Esophagus squamous epithelium (tissue), 5 donors: Measurements from ENCODE around the gene PEAK1. TPM values are rescaled to one million over a fixed set of nuclear protein-coding genes. Genes with fewer than 3 reads are reported as not detected.

Source experiments
- DNase-seq: peaks from one replicate; lab custom pipeline; 2025; lab: John Stamatoyannopoulos, UW
- H3K27ac ChIP-seq, 4 donors: fragments of 200-600 bp; sonication (generic); one replicate each; pipeline ENCODE4 v1.5.1; 2016 to 2019; ENCODE audit warnings: mild to moderate bottlenecking in 1 of 4
- H3K27me3 ChIP-seq, 4 donors: fragments of 200-600 bp; sonication (generic); 1 replicate in 3 of 4; 2 replicates in 1 of 4; pipeline versions ENCODE4 v1.5.1 to v1.6.0; 2017 to 2021; ENCODE audit warnings: antibody characterized with exemption in 1 of 4
- H3K36me3 ChIP-seq, 3 donors: fragments of 200-600 bp; sonication (generic); one replicate each; pipeline ENCODE4 v1.5.1; 2016 to 2019
- H3K4me1 ChIP-seq, 3 donors: fragments of 200-600 bp; sonication (generic); one replicate each; pipeline ENCODE4 v1.5.1; 2017 to 2019
- H3K4me3 ChIP-seq, 4 donors: fragments of 200-600 bp; sonication (generic); 1 replicate in 3 of 4; 2 replicates in 1 of 4; pipeline ENCODE4 v1.5.1; 2016 to 2019; ENCODE audit warnings: mild to moderate bottlenecking in 2 of 4, moderate library complexity in 1 of 4
- H3K9me3 ChIP-seq, 3 donors: fragments of 200-600 bp; sonication (generic); one replicate each; pipeline ENCODE4 v1.5.1; 2016 to 2019
- POLR2A ChIP-seq, 4 donors: fragments of 450-650 bp; IDR thresholded peaks; one replicate each; pipeline ENCODE4 v1.6.1; 2017; ENCODE audit warnings: antibody characterized with exemption in 4 of 4, mild to moderate bottlenecking in 4 of 4, moderate library complexity in 3 of 4
- WGBS, 2 donors: methylation state at CpG; one replicate each; pipeline ENCODE4 v1.1.5; 2018; 5-methylcytosine and 5-hydroxymethylcytosine counted together
- intact Hi-C: fragments of 100-400 bp; cut with DNase I; formaldehyde crosslinking; loops from one replicate; pipeline ENCODE4 v1.15.0; 2022
- total RNA-seq, 4 donors: library from RNA; depleted of rRNA; stranded (reverse); fragments of >200 nt; gene quantifications; one replicate each; pipeline ENCODE4 v1.1.0, GENCODE V29; 2016
- TF ChIP-seq, protein P1 (sequence below), 6 experiments: fragments of 450-650 bp in 4 of 6; fragments of 200-600 bp in 2 of 6; sonication (generic) in 2 of 6; IDR thresholded peaks; one replicate each; pipeline ENCODE4 v1.5.1; 2016 to 2019; ENCODE audit warnings: antibody characterized with exemption in 6 of 6, mild to moderate bottlenecking in 4 of 6, moderate library complexity in 4 of 6
- donor health status: DM: yes; HTN: yes; CAD: no.

Gene PEAK1
- total RNA-seq, 4 donors from 2014 or later: 8.6 to 47.3 (median 14.0) TPM

DNA sequence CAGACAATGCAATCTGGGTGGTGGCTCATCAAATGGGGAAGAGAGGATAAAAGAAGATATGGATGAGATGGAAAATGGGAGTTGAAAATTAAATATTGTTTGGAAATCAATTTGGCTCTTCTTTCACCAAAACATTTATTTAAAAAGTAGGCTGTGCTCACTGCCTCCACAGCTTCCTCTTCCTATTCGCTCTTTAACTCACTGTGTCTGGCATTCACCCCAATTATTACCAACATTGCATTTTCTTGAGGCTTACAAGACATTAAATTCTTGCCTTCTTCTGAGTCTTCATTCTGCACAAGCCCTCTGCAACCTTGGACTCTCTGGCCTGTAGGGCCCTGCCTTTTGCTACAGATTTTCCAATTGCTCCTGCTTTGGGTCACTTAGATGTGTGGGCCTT is 296.1 kb downstream of the PEAK1 start:
- Histone ChIP-seq H3K9me3 (no peaks in the 10 kb centered on the region), H3K27me3 (no peaks in the 10 kb centered on the region), H3K4me1 (peaks cover 0 to 23% (median 0%) of the 10 kb centered on the region in 3 donors), H3K36me3 (no peaks in the 10 kb centered on the region), H3K4me3 (no peak overlapping the region), H3K27ac (no peak overlapping the region)
- TF ChIP-seq POLR2A (IDR thresholded peaks at IDR 0.05): no peak
- TF ChIP-seq, protein P1, sequence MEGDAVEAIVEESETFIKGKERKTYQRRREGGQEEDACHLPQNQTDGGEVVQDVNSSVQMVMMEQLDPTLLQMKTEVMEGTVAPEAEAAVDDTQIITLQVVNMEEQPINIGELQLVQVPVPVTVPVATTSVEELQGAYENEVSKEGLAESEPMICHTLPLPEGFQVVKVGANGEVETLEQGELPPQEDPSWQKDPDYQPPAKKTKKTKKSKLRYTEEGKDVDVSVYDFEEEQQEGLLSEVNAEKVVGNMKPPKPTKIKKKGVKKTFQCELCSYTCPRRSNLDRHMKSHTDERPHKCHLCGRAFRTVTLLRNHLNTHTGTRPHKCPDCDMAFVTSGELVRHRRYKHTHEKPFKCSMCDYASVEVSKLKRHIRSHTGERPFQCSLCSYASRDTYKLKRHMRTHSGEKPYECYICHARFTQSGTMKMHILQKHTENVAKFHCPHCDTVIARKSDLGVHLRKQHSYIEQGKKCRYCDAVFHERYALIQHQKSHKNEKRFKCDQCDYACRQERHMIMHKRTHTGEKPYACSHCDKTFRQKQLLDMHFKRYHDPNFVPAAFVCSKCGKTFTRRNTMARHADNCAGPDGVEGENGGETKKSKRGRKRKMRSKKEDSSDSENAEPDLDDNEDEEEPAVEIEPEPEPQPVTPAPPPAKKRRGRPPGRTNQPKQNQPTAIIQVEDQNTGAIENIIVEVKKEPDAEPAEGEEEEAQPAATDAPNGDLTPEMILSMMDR (IDR thresholded peaks at IDR 0.05): no peak
- intact Hi-C loops: no loop called here
- WGBS, 2 donors: 85 to 94% methylated on average over 1 of the region's 1 CpG
- no peak for DNase-seq

DNA sequence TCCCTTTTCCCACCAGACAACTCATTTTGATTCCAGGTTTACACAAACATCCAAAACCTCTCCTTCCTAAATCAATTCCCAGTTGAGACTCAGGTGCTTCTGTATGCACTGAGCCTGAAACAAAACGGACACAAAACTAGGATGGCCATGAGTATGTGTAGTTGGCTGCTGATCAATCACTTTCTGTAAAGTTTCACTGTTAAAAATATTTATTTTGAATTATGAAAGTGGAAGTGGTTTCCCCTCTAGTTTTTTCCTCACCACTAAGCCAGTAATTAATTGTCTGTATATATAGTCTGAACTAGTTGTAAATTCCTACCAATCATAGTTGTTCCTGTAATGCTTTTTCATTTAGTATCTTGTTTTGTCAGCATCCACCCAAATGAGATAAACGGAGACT is 297.3 kb downstream of the PEAK1 start:
- Histone ChIP-seq H3K4me3 (no peak overlapping the region), H3K27ac (no peak overlapping the region), H3K27me3 (no peaks in the 10 kb centered on the region), H3K36me3 (no peaks in the 10 kb centered on the region), H3K9me3 (no peaks in the 10 kb centered on the region), H3K4me1 (peaks cover 0 to 23% (median 0%) of the 10 kb centered on the region in 3 donors)
- WGBS, 2 donors: 49 to 64% methylated on average over 2 of the region's 2 CpGs
- intact Hi-C loops: no loop called here
- no peak for DNase-seq
- TF ChIP-seq POLR2A (IDR thresholded peaks at IDR 0.05): no peak
- TF ChIP-seq, protein P1 (IDR thresholded peaks at IDR 0.05): no peak

DNA sequence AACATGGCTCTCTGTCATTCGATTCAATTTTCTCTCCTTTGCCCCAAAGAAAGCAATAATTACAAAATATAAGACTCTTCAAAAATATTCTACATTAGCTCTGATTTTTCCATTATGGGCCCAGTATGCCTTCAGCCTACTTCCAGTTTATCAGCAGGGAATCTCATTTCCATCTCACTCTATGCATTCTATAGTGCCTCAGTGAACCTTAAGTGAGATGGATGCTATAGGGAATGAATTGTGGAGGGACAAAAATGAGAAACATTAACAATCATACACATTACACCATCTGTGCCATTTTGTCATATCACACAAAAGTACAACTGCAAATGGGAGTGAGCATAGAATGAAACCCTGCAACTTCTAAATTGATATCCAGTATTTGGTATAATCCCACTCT is 298.3 kb downstream of the PEAK1 start:
- Histone ChIP-seq H3K4me1 (peaks cover 0 to 13% (median 0%) of the 10 kb centered on the region in 3 donors), H3K9me3 (no peaks in the 10 kb centered on the region), H3K27me3 (no peaks in the 10 kb centered on the region), H3K36me3 (no peaks in the 10 kb centered on the region), H3K27ac (no peak overlapping the region), H3K4me3 (no peak overlapping the region)
- DNase-seq: no peak
- 73 to 93% methylated on average over 1 of the region's 1 CpG for whole genome bisulfite sequencing, 2 donors
- intact Hi-C loops: no loop called here
- TF ChIP-seq, protein P1 (IDR thresholded peaks at IDR 0.05): no peak
- no peak for TF ChIP-seq POLR2A (IDR thresholded peaks at IDR 0.05)

DNA sequence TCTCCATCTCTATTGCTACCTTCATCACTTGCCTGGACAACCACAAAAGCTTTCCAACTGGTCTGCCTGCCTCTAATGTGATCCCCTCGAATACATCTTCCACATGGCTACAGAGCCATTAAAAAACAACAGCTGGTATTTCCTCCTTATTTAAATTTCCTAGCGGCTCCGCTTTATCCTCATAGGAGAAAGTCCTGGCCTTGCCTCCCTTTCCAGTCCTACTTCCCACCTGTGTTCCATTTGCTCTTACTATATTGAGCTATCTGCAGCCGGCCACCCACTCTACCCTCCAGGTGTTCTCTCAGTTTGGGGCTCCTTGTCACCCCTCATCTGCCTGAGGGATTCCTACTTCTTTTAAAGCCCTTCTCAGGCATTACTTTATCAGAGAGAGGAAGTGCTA is 299.3 kb downstream of the PEAK1 start:
- 94 to 96% methylated on average over 4 of the region's 4 CpGs for WGBS, 2 donors
- no peak for DNase-seq
- H3K27me3 ChIP-seq: no peaks in the 10 kb centered on the region

DNA sequence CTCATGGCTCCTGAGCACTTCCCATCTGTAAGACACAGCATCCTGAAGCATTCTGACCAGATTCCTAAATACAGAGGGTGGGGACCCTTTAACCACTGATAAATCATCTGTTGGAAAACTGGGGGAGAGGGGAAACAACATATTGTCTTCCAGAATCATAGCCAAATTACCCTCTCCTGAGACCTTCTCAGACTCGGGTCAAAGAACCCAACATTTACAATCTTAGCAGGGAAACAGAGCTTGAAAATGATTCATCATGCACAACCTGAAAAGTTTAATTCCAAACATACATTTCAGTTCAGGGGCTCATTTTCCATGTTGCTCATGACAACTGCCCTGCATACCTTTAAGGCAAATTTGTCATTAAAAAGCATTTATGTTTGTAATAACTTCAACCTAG is 300.5 kb downstream of the PEAK1 start:
- WGBS, 2 donors: 50% methylated on average over 1 of the region's 1 CpG
- no peak for TF ChIP-seq POLR2A (IDR thresholded peaks at IDR 0.05)
- peaks cover 0 to 13% (median 0%) of the 10 kb centered on the region in 3 donors for H3K4me1 ChIP-seq
- H3K27me3 ChIP-seq: no peaks in the 10 kb centered on the region
- no peak overlapping the region for H3K4me3 ChIP-seq
- H3K36me3 ChIP-seq: peaks cover 0 to 7% (median 6%) of the 10 kb centered on the region in 3 donors
- DNase-seq: no peak
- no peaks in the 10 kb centered on the region for H3K9me3 ChIP-seq
- H3K27ac ChIP-seq: no peak overlapping the region
- intact Hi-C loops: loop anchor here (10.0 kb wide), 1 partner anchor 385 kb away; no protein-coding TSS in a partner anchor

More for the DNA sequence above, 299.3 kb downstream of the PEAK1 start:
- no peaks in the 10 kb centered on the region for H3K36me3 ChIP-seq
- H3K4me1 ChIP-seq: peaks cover 0 to 13% (median 0%) of the 10 kb centered on the region in 3 donors
- no peak for TF ChIP-seq POLR2A (IDR thresholded peaks at IDR 0.05)
- TF ChIP-seq, protein P1 (IDR thresholded peaks at IDR 0.05): no peak
- no peak overlapping the region for H3K4me3 ChIP-seq
- H3K9me3 ChIP-seq: no peaks in the 10 kb centered on the region
- intact Hi-C loops: no loop called here
- H3K27ac ChIP-seq: no peak overlapping the region
